ENCODE results near the gene CAPG. TPM values are rescaled to one million over a fixed set of nuclear protein-coding genes. Genes with fewer than 3 reads are reported as not detected.

CAPG gene
- total RNA-seq, 1 experiment from 2014 or later, result 202 TPM

- BruUV-seq (replicated peaks), result no TSS peak
- TF ChIP-seq SIN3A (IDR thresholded peaks at IDR 0.05; ENCODE audit: borderline replicate concordance, insufficient read depth, low read depth, low read length) (no peak), CTCF (IDR thresholded peaks at IDR 0.05) (no peak), TCF7L2 (IDR thresholded peaks at IDR 0.05; ENCODE audit: low read depth, low read length) (no peak), POLR2AphosphoS5 (IDR thresholded peaks at IDR 0.05; ENCODE audit: low read depth, low read length) (0 out of 2 replicates have a peak, but pooled peaks have one; percentile 8), REST (IDR thresholded peaks at IDR 0.05; ENCODE audit: insufficient read depth in 1 of 2, low read depth in 2 of 2, low read length in 1 of 2) (no peak)
- Histone ChIP-seq H3K4me1 (ENCODE audit: control insufficient read depth, insufficient read depth, low read length) (peaks cover 39% of the 10 kb centered on the region), H3K36me3 (ENCODE audit: control insufficient read depth, insufficient read depth, low read length) (no peaks in the 10 kb centered on the region), H3K9me3 (ENCODE audit: control insufficient read depth, insufficient read depth, low read depth, low read length) (no peaks in the 10 kb centered on the region), H3K27ac (ENCODE audit: low read length) (peak overlapping the region; percentile 88), H3K4me3 (ENCODE audit: low read depth in 2 of 2, low read length in 2 of 2) (peak overlapping the region; percentile 56 to 87), H3K27me3 (ENCODE audit: control insufficient read depth, insufficient read depth, low read length) (no peaks in the 10 kb centered on the region)
- peak; percentile 68 for ATAC-seq
- CTCF ChIA-PET, result interaction anchor here (0.6 to 1.4 kb wide), 3 partner anchors 20 to 139 kb away, joined by 4 to 5 read pairs (median 4); no protein-coding TSS in a partner anchor
- intact Hi-C loops (cut with micrococcal nuclease; ENCODE audit: unreplicated experiment), result no loop called here
- DNase-seq (ENCODE audit: low read depth, low spot score), result no peak
- POLR2A ChIA-PET, result interaction anchor here (0.6 to 1.1 kb wide), 3 partner anchors 47 to 130 kb away, joined by 3 to 9 read pairs (median 3); no protein-coding TSS in a partner anchor
- in situ Hi-C loops (cut with HindIII; ENCODE audit: low pct_unique_long_range_greater_than_20kb, low sequenced_read_pairs), result loop anchor here (25.0 kb wide), 1 partner anchor 123 kb away; the partner anchor contains the start of gene MAT2A
These were observed 3.6 kb upstream of the CAPG start for GRCh38 chr2:85413592-85414420.

GRCh38 chr2:85411405-85411748, 1.2 kb upstream of the CAPG start:
- H3K9me3 ChIP-seq (ENCODE audit: control insufficient read depth, insufficient read depth, low read depth, low read length), result no peaks in the 10 kb centered on the region
- no TSS peak for BruUV-seq (replicated peaks)
- no peak for TF ChIP-seq SIN3A (IDR thresholded peaks at IDR 0.05; ENCODE audit: borderline replicate concordance, insufficient read depth, low read depth, low read length)
- TF ChIP-seq POLR2AphosphoS5 (IDR thresholded peaks at IDR 0.05; ENCODE audit: low read depth, low read length), result no peak
- no peak for TF ChIP-seq TCF7L2 (IDR thresholded peaks at IDR 0.05; ENCODE audit: low read depth, low read length)
- TF ChIP-seq REST (IDR thresholded peaks at IDR 0.05; ENCODE audit: insufficient read depth in 1 of 2, low read depth in 2 of 2, low read length in 1 of 2), result no peak
- TF ChIP-seq CTCF (IDR thresholded peaks at IDR 0.05), result no peak
- ATAC-seq (no peak), DNase-seq (ENCODE audit: low read depth, low spot score) (no peak)
- intact Hi-C loops (cut with micrococcal nuclease; ENCODE audit: unreplicated experiment) (no loop called here), in situ Hi-C loops (cut with HindIII; ENCODE audit: low pct_unique_long_range_greater_than_20kb, low sequenced_read_pairs) (loop anchor here (25.0 kb wide), 1 partner anchor 126 kb away; the partner anchor contains the start of gene MAT2A)
- ChIA-PET POLR2A (no interaction called here), CTCF (no interaction called here)
- H3K27me3 ChIP-seq (ENCODE audit: control insufficient read depth, insufficient read depth, low read length), result no peaks in the 10 kb centered on the region
- H3K27ac ChIP-seq (ENCODE audit: low read length), result peak overlapping the region; percentile 67
- H3K4me3 ChIP-seq (ENCODE audit: low read depth in 2 of 2, low read length in 2 of 2), result no peak overlapping the region
- peaks cover 34% of the 10 kb centered on the region for H3K4me1 ChIP-seq (ENCODE audit: control insufficient read depth, insufficient read depth, low read length)
- no peaks in the 10 kb centered on the region for H3K36me3 ChIP-seq (ENCODE audit: control insufficient read depth, insufficient read depth, low read length)

Data from Panc1 (cell line).